BLaER1 (cell line): ENCODE data around the gene CXCL8.

Experiments
- H3K27ac ChIP-seq: shearing (Covaris generic); formaldehyde crosslinking; 2 replicates; pipeline ENCODE4 v1.8.1; 2022
- H3K27me3 ChIP-seq: shearing (Covaris generic); formaldehyde crosslinking; 2 replicates; pipeline ENCODE4 v1.8.1; 2022
- H3K36me3 ChIP-seq: shearing (Covaris generic); formaldehyde crosslinking; 2 replicates; pipeline ENCODE4 v1.8.1; 2022
- H3K4me1 ChIP-seq: shearing (Covaris generic); formaldehyde crosslinking; 2 replicates; pipeline ENCODE4 v1.8.1; 2022
- H3K4me2 ChIP-seq: shearing (Covaris generic); formaldehyde crosslinking; 2 replicates; pipeline ENCODE4 v1.8.1; 2022
- H3K4me3 ChIP-seq: shearing (Covaris generic); formaldehyde crosslinking; 2 replicates; pipeline ENCODE4 v1.8.1; 2022
- H3K9ac ChIP-seq: shearing (Covaris generic); formaldehyde crosslinking; 2 replicates; pipeline ENCODE4 v1.8.1; 2022
- H3K9me3 ChIP-seq: shearing (Covaris generic); formaldehyde crosslinking; 2 replicates; pipeline ENCODE4 v1.8.1; 2022
- H4K20me1 ChIP-seq: shearing (Covaris generic); formaldehyde crosslinking; 2 replicates; pipeline ENCODE4 v1.8.1; 2022
- Cebpa-rat ChIP-seq: shearing (Covaris generic); IDR thresholded peaks from 2 replicates; pipeline ENCODE4 v1.8.1; 2022

The CXCL8 gene

DNA sequence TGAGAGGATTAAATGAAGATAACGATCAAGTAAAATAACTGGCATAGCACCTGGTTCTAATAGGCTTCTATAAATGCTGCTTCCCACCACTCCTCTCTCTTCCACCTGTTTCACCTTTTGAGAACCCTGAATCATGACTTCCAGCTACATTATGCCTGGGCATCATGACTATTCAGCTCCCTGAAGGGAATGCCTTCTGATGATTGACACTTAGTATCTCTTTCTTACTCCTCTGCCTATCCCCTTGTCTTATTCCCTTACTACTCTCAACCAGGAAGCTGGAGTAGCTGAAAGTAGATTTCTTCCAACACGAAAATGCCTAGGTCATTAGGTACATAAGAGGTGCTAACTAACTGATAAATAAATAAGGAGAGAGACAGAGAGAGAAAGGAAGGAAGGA lies 24.7 kb upstream of the CXCL8 start:
- Histone ChIP-seq H3K36me3 (no peaks in the 10 kb centered on the region), H3K27me3 (no peaks in the 10 kb centered on the region), H3K4me1 (no peaks in the 10 kb centered on the region), H3K4me3 (no peak overlapping the region), H3K9ac (no peak overlapping the region), H3K27ac (no peak overlapping the region), H3K9me3 (no peaks in the 10 kb centered on the region), H4K20me1 (no peaks in the 10 kb centered on the region), H3K4me2 (no peak overlapping the region)
- no peak for TF ChIP-seq Cebpa-rat

DNA sequence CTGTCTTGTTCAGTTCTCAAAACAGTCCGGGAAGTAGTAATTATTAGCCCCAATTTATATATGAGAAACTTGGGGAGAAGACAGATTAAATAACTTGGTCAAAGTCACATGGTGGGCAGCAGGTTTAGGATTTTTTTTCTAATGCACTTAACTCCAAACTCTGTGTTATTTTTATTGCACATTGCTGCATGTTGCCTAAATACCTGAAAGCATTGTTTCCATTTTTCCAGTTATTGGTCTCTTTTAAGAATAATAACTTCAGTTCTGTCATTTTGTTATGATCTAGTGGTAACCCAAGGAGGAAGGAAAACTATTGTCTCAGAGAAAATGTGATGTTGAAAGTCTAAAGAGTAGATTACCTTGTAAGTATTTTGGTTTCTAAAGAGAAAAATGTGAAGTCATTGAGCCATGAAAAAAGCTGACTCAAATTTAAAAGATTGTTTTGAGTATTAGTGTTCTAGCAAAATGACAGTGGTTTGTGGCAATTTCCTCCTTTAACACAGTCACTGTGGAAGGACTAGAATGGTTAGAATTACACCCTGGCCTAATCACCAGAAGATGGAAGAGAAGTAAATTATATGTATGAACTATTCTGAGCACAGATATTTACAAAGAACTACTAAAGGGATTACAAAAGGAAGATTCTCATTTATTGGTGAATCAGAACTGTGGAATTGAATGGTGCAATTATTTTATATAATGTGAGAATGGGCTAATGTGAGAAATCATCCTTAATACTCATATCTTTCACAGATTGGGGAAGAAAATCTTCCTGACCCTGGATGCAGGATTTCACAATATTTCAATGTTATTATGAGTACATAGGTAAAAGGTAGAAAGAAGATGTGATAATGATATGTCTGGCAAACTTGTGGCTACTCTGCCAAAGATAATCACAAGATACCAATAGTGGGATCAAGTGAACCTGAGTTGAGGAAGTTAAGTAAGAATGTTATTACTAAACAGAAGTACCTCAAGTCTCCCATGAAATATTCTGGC lies 21.7 kb upstream of the CXCL8 start:
- Histone ChIP-seq H3K4me2 (no peak overlapping the region), H3K9ac (no peak overlapping the region), H3K27me3 (no peaks in the 10 kb centered on the region), H3K4me3 (no peak overlapping the region), H3K36me3 (no peaks in the 10 kb centered on the region), H3K9me3 (no peaks in the 10 kb centered on the region), H3K27ac (no peak overlapping the region), H4K20me1 (no peaks in the 10 kb centered on the region), H3K4me1 (no peaks in the 10 kb centered on the region)
- no peak for TF ChIP-seq Cebpa-rat

DNA sequence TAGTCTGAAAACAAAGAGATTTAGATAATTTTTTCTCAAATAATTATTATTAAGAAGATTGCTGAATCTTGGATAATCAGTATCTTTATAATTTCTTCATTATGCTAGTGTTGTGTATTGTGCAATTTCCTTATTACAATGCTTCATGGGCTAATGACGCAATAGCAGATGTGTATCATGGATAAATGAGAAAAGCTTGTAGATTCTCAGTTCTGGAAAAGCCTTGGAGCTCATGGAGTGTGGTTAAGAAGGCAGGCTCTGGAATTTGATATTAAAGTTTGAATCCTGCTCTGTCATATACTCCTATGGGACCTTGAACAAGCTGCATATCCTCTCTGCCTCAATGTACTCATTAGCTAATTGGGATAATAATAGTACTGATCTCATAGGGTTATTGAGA lies 18.9 kb upstream of the CXCL8 start:
- Histone ChIP-seq H3K27ac (no peak overlapping the region), H4K20me1 (no peaks in the 10 kb centered on the region), H3K27me3 (no peaks in the 10 kb centered on the region), H3K9ac (no peak overlapping the region), H3K36me3 (no peaks in the 10 kb centered on the region), H3K4me2 (no peak overlapping the region), H3K4me1 (no peaks in the 10 kb centered on the region), H3K9me3 (no peaks in the 10 kb centered on the region), H3K4me3 (no peak overlapping the region)
- TF ChIP-seq Cebpa-rat = peak; percentile 38; the same call in 1 of the 2 replicates

DNA sequence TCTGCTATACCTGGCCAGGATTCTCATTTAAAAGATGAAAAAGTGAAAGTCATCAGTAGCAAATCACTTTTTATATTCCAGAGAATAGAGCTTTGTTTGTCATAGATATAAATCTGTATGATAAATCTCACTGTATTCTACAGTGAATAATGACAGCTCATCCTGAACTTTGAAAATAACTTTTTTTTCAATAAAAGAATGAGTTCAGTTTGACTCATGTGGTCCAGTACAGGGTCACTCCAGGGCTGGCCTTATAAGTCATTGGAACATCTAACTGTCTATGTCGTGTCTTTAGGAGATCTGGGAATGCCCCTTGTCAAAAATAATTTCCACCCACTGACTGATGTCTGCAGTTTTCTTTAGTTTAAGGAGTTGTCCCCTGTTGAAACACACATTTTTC lies 18.5 kb upstream of the CXCL8 start:
- no peak overlapping the region for H3K27ac ChIP-seq
- H3K9ac ChIP-seq = no peak overlapping the region
- no peaks in the 10 kb centered on the region for H3K36me3 ChIP-seq
- no peaks in the 10 kb centered on the region for H3K9me3 ChIP-seq
- H3K4me3 ChIP-seq = no peak overlapping the region
- no peaks in the 10 kb centered on the region for H4K20me1 ChIP-seq
- H3K4me1 ChIP-seq = no peaks in the 10 kb centered on the region
- TF ChIP-seq Cebpa-rat = no peak
- H3K4me2 ChIP-seq = no peak overlapping the region
- no peaks in the 10 kb centered on the region for H3K27me3 ChIP-seq

DNA sequence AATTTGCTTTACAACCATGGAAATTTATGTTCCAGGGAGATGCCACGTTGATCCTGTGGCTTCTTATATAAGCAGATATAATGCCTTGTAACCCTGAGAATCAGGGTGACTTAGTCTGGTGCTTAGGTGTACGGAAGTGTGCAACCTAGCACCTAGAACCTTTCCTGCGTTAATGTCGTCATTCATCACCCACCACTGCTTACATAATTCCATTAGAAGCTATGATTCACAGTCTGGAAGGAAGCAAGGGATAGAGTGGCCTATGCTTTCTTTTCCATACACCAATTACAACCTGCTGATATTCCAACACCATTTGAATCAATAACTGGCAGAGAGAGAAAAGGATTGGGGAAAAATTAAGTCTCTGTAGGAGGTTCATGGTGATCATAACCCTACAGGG lies 17.3 kb upstream of the CXCL8 start:
- Histone ChIP-seq H3K27me3 (no peaks in the 10 kb centered on the region), H3K4me2 (no peak overlapping the region), H3K9ac (no peak overlapping the region), H3K4me1 (no peaks in the 10 kb centered on the region), H3K9me3 (no peaks in the 10 kb centered on the region), H3K36me3 (no peaks in the 10 kb centered on the region), H3K4me3 (no peak overlapping the region), H4K20me1 (no peaks in the 10 kb centered on the region), H3K27ac (no peak overlapping the region)
- no peak for TF ChIP-seq Cebpa-rat

DNA sequence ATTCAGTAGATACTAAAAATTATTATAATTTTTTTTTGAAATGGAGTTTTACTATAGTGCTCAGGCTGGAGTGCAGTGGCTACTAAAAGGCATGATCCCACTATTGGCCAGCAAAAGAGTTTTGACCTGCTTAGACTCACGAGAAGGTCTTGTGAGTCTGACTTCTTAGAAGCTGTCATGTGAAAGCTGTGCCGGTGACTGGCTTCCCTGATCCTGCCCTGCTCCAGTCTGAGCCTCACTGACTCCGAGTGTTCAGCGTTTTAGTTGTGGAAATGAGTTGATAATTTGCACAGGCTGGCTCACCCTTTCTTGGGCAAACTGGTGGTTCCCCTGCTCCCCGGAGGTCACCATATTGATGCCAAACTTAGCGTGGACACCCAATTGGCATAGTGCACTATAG lies 16.4 kb upstream of the CXCL8 start:
- no peak overlapping the region for H3K4me2 ChIP-seq
- no peaks in the 10 kb centered on the region for H3K36me3 ChIP-seq
- no peaks in the 10 kb centered on the region for H3K9me3 ChIP-seq
- H3K4me3 ChIP-seq = no peak overlapping the region
- H3K27me3 ChIP-seq = no peaks in the 10 kb centered on the region
- H3K27ac ChIP-seq = no peak overlapping the region
- no peaks in the 10 kb centered on the region for H3K4me1 ChIP-seq
- no peak for TF ChIP-seq Cebpa-rat
- no peak overlapping the region for H3K9ac ChIP-seq
- H4K20me1 ChIP-seq = no peaks in the 10 kb centered on the region

DNA sequence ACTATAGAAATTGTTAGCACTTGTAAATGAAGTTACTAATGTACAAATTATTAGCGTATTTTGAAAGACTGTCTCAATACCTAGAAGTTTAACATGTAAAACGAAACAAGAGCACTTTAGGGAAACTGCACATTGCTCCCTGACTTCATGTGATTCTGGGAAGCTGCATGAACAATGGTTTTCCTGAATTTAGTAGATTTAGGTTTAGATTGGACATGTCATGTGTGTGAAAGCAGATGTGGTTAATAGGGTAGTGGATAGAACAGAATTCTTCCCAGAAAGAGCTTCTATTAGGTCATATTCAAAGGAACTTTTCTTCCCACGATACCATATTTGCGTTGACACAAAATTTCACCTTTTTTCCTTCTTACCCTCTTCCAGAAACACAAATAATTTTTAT lies 14.9 kb upstream of the CXCL8 start:
- Histone ChIP-seq H3K4me3 (no peak overlapping the region), H3K36me3 (no peaks in the 10 kb centered on the region), H3K4me2 (no peak overlapping the region), H3K27ac (no peak overlapping the region), H3K9ac (no peak overlapping the region), H4K20me1 (no peaks in the 10 kb centered on the region), H3K4me1 (no peaks in the 10 kb centered on the region), H3K9me3 (no peaks in the 10 kb centered on the region), H3K27me3 (no peaks in the 10 kb centered on the region)
- TF ChIP-seq Cebpa-rat = no peak

DNA sequence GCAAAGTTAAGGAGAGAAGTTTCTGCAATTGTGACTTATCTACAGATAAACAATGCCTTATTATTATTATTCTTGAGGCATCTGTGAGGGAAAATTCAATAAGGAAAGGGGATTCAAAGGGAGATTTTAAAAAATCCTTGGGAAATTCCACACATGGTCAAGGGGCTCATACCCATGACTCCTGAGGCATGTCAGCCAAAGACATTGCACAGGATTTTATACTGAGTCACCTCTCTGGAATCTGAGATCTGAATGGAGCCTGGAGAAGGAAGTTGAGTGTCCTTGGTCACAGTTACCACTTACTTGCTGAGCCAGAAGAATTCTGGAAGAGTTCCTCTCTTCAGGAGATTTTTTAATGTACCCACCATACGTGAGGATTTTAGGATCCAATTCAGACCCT lies 14.4 kb upstream of the CXCL8 start:
- Histone ChIP-seq H3K27me3 (no peaks in the 10 kb centered on the region), H3K27ac (no peak overlapping the region), H3K9ac (no peak overlapping the region), H3K36me3 (no peaks in the 10 kb centered on the region), H4K20me1 (no peaks in the 10 kb centered on the region), H3K4me1 (no peaks in the 10 kb centered on the region), H3K4me3 (no peak overlapping the region), H3K9me3 (no peaks in the 10 kb centered on the region), H3K4me2 (no peak overlapping the region)
- TF ChIP-seq Cebpa-rat = no peak

DNA sequence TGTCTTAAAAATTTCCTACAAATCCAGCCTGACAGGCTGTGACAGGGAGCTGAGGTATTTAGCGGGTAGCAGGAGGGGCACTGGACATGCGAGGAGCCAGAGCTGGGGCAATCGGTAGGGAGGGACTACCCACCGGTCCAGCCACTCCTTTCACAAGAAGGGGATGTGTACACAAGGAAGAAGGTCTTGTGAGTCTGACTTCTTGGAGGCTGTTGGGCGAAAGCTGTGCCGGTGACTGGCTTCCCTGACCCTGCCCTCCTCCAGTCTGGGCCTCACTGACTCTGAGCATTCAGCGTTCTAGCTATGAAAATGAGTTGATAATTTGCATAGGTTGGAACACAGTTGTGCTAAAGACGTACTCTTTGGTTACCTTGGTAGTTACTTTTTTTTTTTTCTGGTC lies 12.7 kb upstream of the CXCL8 start:
- no peaks in the 10 kb centered on the region for H3K4me1 ChIP-seq
- H4K20me1 ChIP-seq = no peaks in the 10 kb centered on the region
- no peak overlapping the region for H3K4me2 ChIP-seq
- H3K27ac ChIP-seq = no peak overlapping the region
- TF ChIP-seq Cebpa-rat = no peak
- H3K9ac ChIP-seq = no peak overlapping the region
- no peaks in the 10 kb centered on the region for H3K27me3 ChIP-seq
- no peak overlapping the region for H3K4me3 ChIP-seq
- no peaks in the 10 kb centered on the region for H3K9me3 ChIP-seq
- no peaks in the 10 kb centered on the region for H3K36me3 ChIP-seq

DNA sequence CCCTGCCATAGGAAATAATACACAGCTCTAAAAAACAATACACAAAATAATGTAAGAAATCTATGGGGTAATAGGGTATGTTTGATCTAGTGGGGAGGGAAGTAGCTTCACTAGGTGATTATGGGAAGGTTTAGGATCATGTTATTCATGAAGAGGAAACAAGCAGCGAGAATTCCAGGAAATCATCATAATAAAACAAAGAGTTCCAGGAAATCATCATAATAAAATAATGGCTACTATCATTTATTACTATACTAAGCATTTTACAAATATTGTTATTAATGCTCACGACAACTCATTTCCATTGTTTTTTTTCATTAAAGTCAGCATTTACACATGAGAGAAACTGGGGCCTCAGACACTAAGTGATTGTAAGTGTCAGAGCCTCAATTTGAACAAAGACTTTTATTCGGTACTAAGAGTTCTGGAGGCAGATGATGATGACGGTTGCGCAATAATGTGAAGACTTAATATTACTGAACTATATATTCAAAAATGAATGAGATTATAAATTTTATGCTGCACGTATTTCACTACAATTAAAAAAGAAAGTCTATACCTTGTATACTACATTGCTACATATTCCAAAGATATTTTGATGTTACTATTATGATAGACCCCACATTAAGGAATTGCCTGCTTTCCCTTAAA lies 12.2 kb upstream of the CXCL8 start:
- Histone ChIP-seq H3K4me3 (no peak overlapping the region), H3K9me3 (no peaks in the 10 kb centered on the region), H3K36me3 (no peaks in the 10 kb centered on the region), H4K20me1 (no peaks in the 10 kb centered on the region), H3K27ac (no peak overlapping the region), H3K4me2 (no peak overlapping the region), H3K9ac (no peak overlapping the region), H3K27me3 (no peaks in the 10 kb centered on the region), H3K4me1 (no peaks in the 10 kb centered on the region)
- peak; percentile 86; the same call in 1 of the 2 replicates for TF ChIP-seq Cebpa-rat
